ENCODE measurements around the gene SBF2.

SBF2 gene

GRCh38 chr11:9899676-9900075 lies 394.3 kb downstream of the SBF2 start:
- no peak for DNase-seq (ENCODE audit: low spot score)

DNA sequence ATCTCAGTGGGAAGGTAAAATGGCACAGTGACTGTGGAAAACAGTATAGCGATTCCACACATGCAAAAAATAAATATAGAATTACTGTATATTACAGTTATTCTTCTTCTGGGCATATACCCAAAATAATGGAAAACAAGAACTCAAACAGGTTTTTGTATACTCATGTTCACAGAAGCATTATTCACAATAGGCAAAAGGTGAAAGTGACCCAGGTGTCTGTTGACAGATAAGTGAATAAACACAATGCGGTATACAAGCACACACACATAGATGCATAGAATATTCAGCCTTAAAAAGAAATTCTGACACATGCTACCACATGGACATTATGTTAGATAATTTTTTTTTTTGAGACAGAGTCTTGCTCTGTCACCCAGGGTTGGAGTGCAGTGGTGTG lies 397.1 kb downstream of the SBF2 start:
- no peak for DNase-seq (ENCODE audit: low spot score)

DNA sequence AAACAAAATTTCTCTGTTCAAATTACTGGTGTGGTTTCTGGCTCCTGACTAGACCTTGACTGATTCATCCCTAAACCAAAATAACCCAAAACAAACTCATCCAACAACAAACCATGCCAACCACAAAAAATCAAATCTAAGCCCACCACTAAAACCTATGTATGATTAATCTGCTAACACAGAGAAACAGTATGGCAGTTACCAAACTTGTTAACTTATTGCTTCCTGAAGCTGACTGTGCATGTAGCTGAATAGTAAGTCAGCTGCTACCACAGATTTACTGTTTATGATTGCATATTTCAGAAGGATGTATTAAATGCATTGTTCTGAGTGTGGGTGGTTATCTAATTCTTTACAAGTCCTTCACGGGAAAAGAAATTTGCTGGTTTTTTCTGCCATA lies 399.0 kb downstream of the SBF2 start:
- no peak for DNase-seq (ENCODE audit: low spot score)

DNA sequence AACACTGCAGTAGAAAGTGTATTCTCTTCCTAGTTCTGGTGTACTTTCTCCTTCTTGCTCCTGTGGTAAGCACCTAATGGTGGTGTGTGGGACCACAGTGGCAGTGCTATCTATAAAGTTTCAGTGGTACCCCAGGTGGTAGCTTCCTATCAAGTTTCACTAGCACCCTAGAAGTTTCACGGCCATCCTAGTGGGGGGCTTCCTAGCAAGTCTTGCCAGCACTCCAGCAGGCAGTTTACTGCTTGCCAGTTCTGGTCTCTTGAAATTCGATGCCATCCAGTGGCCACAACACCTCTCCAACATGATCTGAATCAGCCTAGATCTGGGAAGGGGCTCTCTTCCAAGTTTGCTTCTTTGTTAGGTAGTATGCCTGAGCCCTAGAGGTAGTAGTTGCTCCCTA lies 400.5 kb downstream of the SBF2 start:
- no peak for DNase-seq (ENCODE audit: low spot score)

DNA sequence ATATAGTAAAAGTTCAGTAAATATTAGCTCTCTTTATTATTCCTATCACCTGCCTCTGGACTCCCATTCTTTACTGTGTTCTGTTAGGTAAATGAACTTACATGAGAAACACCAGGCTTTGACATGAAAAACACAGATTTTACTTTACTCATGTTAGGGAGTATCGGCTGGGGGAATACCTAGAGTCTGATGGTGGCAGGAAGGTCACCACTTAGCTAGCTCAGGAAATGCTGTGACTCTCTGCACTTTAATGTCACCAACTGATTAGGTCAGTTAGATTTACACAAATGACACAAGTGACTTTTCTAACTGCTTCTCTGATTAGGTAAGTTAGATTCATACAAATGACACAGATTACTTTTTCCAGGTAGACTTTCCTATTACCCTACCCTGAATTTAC lies 405.1 kb downstream of the SBF2 start:
- no peak for DNase-seq (ENCODE audit: low spot score)

DNA sequence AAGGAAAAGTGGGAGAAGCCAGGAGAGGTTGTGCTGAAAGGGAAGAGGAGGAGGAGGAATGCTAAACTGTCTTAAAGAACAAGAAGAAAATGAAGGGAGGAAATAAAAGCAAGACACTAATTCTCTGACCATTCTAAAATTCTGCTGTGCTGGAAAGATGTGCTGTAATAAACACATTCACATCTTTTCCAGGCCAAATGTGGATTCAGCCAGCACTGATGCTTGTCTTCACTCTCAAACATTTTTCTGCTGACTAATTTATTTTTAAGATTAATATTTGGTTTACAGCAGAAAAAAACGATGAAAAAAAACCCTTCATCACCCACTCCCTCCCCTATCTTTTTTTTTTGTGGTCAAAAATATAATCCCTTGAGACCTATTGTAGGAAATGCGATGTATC lies 406.5 kb downstream of the SBF2 start:
- no peak for DNase-seq (ENCODE audit: low spot score)

GRCh38 chr11:9886595-9886994 lies 407.4 kb downstream of the SBF2 start:
- no peak for DNase-seq (ENCODE audit: low spot score)

DNA sequence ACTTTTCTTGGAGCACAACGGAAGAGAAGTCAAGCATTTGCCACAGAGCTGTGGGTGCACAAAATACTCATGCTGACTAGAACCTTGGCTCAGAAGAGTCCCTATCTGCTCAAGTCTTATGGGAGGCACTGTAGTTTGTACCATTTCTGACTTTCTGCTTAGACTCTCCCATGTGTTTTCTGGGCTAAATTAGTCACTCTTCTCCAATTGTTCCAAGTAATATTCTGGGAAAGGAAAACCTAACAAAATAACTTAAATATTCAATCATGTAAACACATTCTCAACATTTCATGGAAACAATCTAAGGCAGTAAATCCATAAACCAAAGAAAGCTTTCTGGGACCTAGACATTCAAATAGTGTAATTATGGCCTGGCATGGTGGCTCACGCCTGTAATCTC lies 409.4 kb downstream of the SBF2 start:
- no peak for DNase-seq (ENCODE audit: low spot score)

GRCh38 chr11:9880657-9881056 lies 413.4 kb downstream of the SBF2 start:
- DNase-seq (ENCODE audit: low spot score): no peak

DNA sequence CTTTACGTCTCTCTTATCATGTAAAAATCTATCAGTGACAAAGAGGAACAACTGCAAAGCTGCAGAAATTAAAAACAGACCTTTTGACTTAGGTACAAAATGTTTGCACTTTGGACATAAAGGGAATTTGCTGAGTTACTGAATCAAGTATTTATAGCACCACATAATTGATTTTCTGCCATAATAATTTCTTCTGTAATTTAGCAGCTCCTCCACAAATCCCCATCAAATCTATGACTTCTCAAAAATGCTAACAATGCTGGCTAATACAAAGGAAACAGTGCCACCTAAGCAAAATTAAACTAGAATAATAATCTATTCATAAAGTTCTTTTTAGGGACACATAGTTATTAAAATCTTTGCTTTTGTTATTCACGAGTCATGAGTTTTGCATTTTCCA lies 415.1 kb downstream of the SBF2 start:
- no peak for DNase-seq (ENCODE audit: low spot score)

GRCh38 chr11:9876331-9876730 lies 417.7 kb downstream of the SBF2 start:
- no peak for DNase-seq (ENCODE audit: low spot score)

- no peak for DNase-seq (ENCODE audit: low spot score)
Observed at GRCh38 chr11:9875862-9876261, 418.2 kb downstream of the SBF2 start.

- no peak for DNase-seq (ENCODE audit: low spot score)
Observed at GRCh38 chr11:9875399-9875798, 418.6 kb downstream of the SBF2 start.

GRCh38 chr11:9874466-9874865 lies 419.6 kb downstream of the SBF2 start:
- DNase-seq (ENCODE audit: low spot score): no peak

GRCh38 chr11:9868641-9869040 lies 425.4 kb downstream of the SBF2 start:
- DNase-seq (ENCODE audit: low spot score): no peak

DNA sequence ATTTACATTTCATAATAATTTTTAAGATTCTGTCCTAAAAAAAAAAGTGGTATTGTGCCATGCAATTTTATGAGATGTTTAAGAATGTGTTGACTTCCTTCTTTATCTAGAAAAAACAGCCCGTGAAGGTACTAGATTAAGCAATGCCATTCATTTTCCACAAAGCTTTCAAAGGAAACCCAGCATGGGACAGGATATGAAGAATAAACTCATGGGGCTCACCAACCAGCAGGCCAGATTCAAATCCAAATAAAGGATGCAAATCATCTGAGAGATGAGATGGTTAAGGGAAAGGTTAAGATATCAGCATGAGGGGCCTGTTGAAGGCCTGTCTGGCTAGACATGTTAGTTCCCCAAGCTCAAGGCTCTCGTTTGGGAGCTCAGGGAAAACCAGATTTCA lies 431.0 kb downstream of the SBF2 start:
- DNase-seq (ENCODE audit: low spot score): no peak

DNA sequence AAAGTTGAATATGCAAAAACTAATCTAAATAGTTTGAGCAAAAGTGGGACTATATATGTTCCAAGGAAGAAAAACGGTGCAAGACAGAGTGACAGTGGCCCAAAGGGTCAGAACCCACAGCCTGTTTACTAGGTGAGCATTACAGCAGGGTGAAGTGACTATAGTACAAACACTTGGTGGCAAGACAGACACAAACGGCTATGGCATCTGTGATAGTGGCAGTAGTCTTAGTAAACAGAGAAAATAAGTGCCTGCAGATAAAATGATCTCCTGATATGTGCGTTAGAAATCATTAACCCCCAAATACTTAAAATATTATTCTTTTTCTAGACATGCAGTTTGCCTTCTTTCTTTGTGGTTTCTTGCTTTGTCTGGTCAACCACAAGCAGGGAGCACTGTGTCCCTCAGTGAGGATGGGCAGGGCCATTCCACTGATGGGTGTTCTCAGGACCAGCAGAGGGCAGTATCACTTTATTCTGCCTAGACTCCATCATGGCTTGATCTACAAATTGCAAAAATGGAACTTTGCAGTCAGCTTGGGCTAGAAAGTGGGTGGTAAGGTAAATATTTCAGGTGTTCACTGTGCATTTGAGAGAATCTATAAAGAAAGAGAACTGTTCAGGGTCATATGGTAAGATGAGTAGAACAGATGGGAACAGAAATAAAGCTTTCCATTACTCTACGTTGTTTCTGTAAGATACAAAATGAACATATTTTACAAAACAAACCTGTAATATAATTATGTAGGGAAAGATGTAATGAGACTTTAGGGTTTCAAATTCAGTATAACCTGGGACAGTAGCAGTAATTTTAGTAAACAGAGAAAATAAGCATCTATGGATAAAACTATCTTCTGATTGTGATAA lies 431.9 kb downstream of the SBF2 start:
- peak; percentile 72 for DNase-seq (ENCODE audit: low spot score)

GRCh38 chr11:9859554-9860305 lies 434.3 kb downstream of the SBF2 start:
- no peak for DNase-seq (ENCODE audit: low spot score)

GRCh38 chr11:9858822-9859221 lies 435.2 kb downstream of the SBF2 start:
- no peak for DNase-seq (ENCODE audit: low spot score)

DNA sequence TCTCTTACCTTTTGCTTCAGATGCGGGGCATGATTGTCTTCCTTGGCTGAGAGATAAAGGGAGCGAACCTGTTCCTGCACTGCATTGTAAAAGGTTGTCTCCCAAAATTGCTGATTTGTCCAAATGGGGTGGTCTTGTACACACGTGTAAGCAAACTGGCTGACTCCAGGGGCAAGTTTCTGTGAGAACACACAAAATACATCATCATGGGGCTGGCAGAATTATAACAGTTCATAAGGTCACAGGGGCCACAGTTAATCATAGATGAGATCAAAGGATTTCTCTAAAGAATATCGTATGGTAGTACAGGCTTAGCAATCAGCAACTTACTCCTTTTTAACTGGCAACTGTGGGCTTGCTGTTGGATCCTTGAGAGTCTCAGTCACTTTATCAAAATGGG lies 435.8 kb downstream of the SBF2 start:
- DNase-seq (ENCODE audit: low spot score): no peak

GRCh38 chr11:9855579-9856287 lies 438.3 kb downstream of the SBF2 start:
- peak; percentile 23 for DNase-seq (ENCODE audit: low spot score)

GRCh38 chr11:9853929-9854552 lies 440.0 kb downstream of the SBF2 start:
- no peak for DNase-seq (ENCODE audit: low spot score)
